ENCODE measurements around the gene KIF26B. TPM values are rescaled to one million over a fixed set of nuclear protein-coding genes. Genes with fewer than 3 reads are reported as not detected.
"Not testable (repeated sequence)": the region's sequence is repeated elsewhere in the genome, so short reads cannot be mapped to it uniquely, and the experiment has no call there.

The KIF26B gene
- total RNA-seq, 2 donors from 2014 or later = 0.31 to 0.36 TPM

DNA sequence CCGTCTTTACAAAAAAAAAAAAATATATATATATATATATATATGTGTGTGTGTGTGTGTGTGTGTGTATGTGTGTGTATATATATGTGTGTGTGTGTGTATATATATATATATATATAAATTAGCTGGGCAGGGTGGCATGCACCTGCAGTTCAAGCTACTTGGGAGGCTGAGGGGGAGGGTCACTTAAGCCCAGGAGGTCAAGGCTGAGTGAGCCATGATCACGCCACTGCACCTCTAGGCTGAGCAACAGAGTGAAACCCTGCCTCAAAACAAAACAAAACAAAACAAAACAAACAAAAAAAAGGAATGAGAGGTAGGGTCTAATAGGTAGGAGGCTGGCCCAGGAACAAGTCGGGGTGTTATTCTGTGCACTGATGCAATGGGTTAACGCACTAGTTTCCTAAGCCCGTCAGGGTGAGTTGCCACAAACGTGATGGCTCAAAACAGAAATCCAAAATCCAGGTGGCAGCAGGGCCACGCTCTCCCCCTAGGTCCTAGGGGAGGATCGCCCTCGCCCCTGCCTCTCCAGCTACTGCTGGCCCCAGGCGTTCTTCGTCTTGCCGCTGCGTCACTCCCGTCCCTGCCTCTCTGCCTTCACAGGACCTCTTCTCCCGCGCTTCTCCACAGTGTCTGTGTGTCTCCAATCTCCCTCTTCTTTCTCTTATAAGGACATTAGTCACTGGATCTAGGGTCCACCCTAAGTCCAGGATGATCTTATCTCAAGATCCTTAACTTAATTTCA, 24.3 kb upstream of the KIF26B start:
- intact Hi-C loops (cut with DNase I, micrococcal nuclease); DNase-seq; ATAC-seq: not testable (repeated sequence)

DNA sequence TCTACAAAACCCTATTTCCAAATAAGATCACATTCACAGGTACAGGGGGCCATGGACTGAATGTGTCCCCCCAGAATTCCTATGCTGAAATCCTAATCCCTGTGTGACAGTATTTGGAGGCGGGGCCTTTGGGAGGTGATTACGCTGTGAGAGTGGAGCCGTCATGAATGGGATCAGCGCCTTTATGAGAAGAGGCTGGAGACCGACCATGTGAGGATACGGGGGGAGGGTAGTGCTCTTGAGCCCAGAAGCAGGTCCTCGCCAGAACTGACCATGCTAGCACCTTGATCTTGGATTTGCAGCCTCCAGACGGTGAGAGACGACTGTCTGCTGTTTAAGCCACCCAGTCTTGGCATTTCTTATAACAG, 23.8 kb upstream of the KIF26B start:
- ATAC-seq (no peak), DNase-seq (no peak)
- intact Hi-C loops (cut with DNase I, micrococcal nuclease) = no loop called here

DNA sequence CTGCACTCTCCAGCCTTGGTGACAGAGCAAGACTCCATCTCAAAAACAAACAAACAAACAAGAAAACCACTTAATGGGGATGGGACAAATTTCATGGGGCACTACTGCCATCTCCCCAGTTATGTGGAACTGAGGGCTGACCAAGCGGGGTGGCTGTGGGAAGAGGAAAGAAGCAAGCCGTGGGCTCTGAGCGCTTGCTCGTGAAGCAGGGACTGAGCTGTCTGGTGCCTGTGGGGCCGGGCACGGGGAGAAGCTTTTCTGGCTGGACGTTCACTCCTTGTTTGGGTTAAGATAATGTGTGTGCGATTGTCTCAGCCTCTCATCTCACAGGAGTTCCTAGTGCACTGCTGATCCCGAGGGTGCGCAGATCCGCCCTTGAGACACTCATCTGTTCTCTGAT, 22.0 kb upstream of the KIF26B start:
- ATAC-seq = no peak
- intact Hi-C loops (cut with DNase I, micrococcal nuclease) = no loop called here
- no peak for DNase-seq

DNA sequence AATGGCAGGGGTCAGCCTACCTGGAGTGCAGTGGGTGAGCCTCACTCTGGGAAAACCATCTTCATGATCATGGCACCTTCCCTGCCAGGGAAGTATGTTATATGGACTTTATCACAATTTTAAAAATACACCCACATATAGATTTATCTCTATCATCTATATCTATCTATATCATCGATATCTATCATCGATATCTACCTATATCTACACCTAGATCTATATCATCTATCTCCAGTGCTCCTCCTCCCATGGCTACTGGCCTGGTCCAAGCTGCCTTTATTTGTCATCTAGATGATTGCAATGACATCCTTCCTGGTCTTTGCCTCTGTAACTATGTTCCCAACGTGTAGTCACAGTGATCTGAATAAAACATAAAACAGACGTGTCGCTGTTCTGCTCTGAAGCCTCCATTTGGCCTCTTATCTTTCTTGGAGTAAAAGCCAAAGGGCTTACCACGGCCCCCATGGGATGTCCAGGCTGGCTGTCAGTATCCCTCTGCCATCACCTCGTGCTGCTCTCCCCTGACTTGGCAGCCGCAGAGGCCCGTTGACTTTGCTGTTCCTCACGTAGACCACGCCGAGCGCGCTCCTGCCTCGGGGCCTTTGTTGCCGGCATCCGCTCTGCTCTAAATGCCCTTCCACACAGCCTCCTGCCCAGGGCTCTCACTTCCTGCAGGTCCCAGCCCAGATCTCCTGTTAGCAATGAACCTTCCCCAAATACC, 20.6 kb upstream of the KIF26B start:
- intact Hi-C loops (cut with DNase I, micrococcal nuclease) = no loop called here
- no peak for ATAC-seq
- no peak for DNase-seq

DNA sequence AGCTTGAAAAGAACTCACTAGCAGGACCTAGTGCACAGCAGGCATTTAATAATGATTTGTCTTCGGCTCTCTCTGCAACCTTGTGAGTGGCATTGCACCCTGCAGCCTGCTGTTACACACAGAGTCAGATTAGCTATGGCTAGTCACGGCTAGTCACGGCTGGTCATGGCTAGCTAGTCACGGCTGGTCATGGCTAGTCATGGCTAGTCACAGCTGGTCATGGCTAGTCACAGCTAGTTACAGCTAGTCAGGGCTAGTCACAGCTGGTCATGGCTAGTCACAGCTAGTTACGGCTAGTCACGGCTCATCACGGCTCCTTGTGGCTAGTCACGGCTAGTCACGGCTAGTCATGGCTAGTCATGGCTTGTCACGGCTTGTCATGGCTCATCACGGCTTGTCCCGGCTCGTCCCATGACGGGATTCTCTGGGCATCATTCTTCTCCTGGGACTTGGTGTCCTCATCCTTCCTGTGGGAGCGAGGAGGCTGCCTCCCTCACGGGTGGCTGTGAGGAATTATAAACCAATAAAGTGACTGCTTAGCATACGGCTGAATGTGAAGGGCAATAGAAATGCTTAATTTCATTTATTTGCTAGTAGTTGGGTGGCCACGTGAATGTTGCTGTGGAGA, 12.5 kb upstream of the KIF26B start:
- no peak for DNase-seq
- intact Hi-C loops (cut with DNase I, micrococcal nuclease) = no loop called here
- no peak for ATAC-seq

DNA sequence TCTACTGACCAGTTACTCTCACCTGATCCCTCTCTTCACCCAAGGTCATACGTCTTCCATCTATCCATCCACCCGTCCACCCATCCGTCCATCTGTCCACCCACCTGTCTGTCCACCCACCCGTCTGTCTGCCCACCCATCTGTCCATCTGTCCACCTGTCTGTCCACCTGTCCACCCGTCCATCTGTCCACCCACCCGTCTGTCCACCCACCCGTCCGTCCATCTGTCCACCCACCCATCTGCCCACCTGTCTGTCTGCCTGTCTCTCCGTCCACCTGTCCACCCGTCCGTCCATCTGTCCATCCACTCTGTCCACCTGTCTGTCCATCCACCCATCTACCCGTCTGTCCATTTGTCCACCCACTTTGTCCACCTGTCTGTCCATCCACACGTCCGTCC, 11.8 kb upstream of the KIF26B start:
- intact Hi-C loops (cut with DNase I, micrococcal nuclease) = no loop called here
- no peak for DNase-seq

DNA sequence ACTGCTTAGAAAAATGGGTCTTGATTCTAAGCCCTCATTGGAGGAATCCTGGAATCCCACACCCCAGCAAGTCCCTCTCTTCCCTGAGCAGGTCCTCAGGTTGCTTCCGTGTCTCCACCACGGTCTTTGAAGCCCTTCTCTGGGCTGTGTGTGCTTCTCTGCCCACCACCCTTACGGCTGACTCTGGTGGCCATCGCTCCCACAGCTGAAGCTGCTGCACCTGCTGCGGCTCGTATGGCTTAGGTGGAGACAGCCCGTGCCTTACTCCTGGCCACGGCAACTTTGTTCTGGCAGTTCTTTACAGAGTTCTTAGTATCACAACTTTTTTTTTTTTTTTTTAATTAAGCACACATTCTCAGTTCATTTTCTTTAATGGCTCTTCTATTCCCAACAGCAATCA, 10.9 kb upstream of the KIF26B start:
- intact Hi-C loops (cut with DNase I, micrococcal nuclease) = no loop called here
- DNase-seq (no peak), ATAC-seq (no peak)

More for the DNA sequence above, 11.8 kb upstream of the KIF26B start:
- no peak for ATAC-seq

DNA sequence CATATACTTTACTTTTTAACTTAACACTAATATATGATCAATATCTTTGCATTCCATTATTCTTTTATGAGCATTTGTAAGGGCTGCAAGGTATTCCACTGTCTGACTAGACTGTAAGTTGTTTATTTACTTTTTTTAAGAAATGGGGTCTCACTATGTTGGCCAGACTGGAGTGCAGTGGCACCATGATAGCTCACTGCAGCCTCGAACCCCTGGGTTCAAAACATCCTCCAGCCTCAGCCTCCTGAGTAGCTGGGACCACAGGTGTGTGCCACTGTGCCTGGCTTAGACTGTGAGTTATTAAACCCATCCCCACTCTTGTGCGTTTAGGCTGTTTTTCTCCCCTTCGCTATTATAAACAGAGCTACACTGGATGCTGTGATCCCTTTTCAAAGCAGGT, 6.7 kb upstream of the KIF26B start:
- DNase-seq = no peak
- ATAC-seq = no peak
- intact Hi-C loops (cut with DNase I, micrococcal nuclease) = loop anchor here in 1 of 2 donors (5.0 kb wide), 1 partner anchor 864 kb away; no protein-coding TSS in a partner anchor

DNA sequence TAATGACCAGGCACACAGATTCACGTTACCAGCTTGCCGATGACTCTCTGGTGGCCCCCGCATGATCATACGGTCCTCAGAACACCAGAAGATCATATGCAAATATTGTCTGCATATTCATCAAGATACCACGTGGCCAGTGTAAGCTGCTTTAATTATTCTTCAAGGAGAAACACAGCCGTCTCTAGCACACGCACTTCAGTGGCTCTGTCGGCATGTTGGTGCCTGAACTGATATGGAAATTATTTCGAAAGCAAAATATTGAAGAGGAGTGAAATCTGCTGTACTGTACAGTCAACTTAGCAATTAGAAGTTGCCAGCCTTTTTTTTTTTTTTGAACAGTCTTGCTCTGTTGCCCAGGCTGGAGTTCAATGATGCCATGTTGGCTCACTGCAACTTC, 5.9 kb upstream of the KIF26B start:
- no peak for ATAC-seq
- no peak for DNase-seq
- intact Hi-C loops (cut with DNase I, micrococcal nuclease) = loop anchor here in 1 of 2 donors (5.0 kb wide), 1 partner anchor 863 kb away; no protein-coding TSS in a partner anchor

DNA sequence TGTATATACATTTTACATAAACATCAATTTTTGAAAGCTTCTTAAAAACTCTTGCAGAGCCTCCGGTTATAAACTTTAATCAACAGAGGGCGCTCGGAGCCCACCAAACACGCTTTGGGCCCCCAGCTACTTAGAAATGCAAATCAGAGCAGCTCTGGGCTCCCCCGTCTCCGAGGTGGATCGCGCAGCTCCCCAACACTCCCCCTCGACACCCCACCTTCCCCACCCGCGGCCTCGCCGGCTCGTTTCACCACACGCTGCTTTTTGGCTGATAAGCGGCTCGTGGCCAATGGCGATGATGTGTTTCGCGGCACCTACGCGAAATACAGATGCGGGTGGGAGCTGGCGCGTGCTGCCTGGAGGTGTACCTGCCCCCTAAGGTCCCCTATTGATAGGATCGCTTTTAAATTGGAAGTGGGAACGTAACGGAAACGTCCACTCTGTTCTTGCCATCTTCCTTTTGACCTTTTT, 1.7 kb upstream of the KIF26B start:
- DNase-seq (peak in 1 of 2 donors; percentile 47), ATAC-seq (no peak)
- intact Hi-C loops (cut with DNase I, micrococcal nuclease) = loop anchor here (2.0 to 10.0 kb wide), 2 partner anchors 842 to 1340 kb away; no protein-coding TSS in a partner anchor

DNA sequence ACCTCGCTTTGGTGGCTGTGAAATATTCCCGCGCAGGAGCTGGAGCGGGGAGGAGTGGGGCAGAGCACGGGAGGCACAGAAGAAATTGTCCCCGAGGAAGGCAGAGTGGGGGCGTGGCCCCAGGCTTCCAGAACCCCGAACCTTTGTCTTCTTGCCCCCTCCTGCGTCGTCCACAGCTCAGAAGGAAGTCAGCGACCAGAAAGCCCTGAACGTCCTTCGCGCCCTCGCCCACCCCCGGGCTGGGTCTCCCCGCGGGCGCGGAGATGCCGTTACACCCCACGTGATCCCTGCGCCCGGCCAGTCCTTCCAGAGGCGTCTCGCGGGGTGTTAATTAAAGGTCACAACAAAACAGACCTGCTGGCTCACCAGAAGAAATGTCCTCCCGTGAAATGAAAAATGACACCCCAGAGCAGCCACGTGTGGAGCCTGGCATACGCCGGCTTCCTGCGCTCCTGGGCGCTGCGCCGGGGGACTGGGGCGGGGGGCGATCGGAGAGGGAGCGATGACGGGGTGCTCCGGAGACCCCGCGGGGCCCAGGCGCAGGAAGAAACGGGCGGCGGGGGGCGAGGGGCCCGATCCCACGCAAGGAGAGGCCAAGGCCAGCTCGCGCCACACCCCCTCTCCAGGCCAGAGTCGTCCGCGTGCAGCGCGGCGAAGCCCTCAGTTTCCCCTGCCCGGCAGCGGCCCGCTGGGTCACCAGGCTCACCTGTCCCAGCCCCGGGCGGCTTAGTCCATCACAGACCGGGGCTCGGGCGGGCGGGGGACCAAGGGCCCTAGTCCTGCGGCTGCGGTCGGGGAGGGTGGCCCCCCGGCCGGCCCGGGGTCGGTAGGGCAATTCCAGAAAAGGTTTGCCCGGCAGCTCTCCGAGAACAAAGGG, 995 bp upstream of the KIF26B start:
- ATAC-seq = no peak
- peak in 1 of 2 donors; percentile 9 for DNase-seq
- intact Hi-C loops (cut with DNase I, micrococcal nuclease) = loop anchor here (2.0 to 10.0 kb wide), 2 partner anchors 841 to 1339 kb away; no protein-coding TSS in a partner anchor

DNA sequence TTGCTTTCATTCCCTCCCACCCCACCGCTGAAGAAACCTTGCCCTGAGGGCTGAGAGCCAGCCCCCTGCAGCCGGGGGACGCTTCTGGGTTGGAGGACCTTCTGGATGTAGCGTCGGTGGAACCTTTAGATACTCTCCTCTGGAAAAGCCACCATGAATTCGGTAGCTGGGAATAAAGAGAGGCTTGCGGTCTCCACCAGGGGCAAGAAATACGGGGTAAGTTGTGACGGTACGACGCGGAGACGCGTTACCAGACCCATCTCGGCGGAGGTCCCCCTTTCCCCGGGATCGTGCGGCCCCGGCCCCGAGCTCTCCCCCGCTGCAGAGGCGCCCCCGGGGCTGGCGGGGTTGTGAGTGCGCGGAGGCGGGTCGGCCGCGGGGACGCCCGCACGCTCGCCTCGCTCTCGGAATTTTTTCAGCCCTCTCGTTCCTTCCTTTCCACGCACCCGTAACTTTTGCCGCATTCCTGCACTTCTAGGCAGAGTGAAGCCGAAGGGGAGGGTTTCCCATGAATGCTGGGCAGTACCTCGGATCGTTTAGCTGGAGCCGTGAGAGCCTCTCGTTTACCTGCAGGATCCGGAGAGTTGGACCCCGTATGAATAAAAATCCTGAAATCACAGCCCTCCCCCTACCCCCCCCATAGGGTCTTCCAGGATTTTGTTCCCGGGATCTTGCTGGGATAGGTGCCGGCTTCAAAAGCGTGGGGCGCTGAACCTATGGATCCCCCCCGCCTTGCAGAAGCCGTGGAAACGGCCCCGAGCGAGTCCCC, 671 bp downstream of the KIF26B start:
- DNase-seq (peak in 1 of 2 donors; percentile 8), ATAC-seq (no peak)
- intact Hi-C loops (cut with DNase I, micrococcal nuclease) = loop anchor here (5.0 to 10.0 kb wide), 2 partner anchors 839 to 852 kb away; no protein-coding TSS in a partner anchor

DNA sequence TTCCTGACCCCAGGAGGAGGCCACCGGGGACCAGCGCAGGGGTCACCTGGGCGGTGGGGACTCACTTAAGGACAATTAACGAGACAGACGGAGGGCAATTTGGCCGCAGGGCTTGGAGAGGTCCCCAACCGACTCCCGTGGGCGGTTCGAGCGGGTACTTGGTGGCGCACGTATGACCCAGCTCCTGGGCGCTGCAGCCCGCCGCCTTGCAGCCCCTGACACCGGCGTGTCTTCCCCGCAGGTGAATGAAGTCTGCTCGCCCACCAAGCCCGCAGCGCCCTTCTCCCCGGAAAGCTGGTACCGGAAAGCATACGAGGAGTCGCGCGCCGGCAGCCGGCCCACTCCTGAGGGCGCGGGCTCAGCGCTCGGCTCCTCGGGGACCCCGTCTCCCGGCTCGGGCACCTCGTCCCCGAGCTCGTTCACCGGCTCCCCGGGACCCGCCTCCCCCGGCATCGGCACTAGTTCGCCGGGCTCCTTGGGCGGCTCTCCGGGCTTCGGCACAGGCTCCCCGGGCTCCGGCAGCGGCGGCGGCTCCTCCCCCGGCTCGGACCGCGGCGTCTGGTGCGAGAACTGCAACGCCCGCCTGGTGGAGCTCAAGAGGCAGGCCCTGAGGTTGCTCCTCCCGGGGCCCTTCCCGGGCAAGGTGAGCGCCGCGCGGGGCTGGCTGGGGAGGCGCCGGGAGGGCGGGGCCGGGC, 1.4 kb downstream of the KIF26B start:
- intact Hi-C loops (cut with DNase I, micrococcal nuclease) = loop anchor here (5.0 to 10.0 kb wide), 2 partner anchors 839 to 851 kb away; no protein-coding TSS in a partner anchor
- peak; percentile 98 for ATAC-seq
- DNase-seq = peak; percentile 77 to 86

DNA sequence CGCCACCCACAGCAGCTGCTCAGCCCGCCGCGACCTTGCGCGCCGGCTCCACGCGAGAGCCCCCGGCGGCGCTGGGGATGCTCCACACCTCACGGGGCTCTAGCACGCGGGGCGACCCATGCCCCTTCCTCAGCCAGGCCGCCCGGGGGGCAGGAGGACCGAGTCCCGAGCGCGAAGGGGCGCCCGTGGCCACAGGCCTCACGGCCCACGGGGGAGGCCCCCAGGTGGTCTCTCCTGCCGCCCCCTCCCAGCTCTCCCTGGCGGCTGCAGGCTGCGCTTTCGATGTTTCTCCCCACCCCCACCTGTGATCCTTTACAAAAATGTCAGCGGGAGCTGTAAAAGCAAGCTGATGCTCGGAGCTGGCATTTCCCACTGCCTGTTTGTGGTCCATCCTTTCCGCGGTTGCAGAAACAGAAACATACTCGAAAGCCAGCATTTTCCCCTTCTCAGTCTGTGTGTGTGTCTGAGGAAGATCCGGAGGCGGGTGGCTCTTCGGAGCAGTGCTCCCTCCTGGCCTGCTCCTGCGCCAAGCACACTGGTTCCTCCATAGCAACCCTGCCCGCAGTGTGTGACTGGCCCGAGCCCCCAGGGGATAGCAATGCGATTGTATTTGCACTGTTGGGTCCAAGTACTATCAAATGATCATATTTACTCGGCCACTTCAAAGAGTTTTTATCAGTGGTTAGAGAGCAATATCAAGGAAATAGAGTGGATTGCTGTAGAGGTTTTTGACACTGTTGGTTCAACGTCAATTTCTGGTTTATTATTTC, 2.1 kb downstream of the KIF26B start:
- intact Hi-C loops (cut with DNase I, micrococcal nuclease) = loop anchor here (5.0 to 10.0 kb wide), 2 partner anchors 838 to 850 kb away; no protein-coding TSS in a partner anchor
- ATAC-seq = peak; percentile 15
- peak in 1 of 2 donors; percentile 13 for DNase-seq

DNA sequence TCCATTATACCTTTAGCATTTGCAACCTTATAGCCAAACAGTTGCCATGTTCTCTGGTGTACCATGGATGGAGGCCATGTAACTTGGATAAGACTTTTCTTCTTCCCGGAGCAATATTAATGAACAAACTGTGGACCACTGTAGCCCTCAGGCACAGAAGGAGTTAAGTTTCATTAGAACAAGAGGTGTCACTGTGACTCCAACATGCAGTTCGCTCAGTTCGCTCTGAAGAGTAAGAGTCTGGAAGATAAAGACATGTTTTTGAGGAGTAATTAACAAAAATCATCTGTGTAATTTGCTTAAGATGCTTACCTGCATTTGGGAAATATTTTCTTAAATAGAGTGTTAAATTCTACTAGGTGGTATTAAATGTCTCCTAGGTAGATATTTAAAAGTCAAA, 4.1 kb downstream of the KIF26B start:
- no peak for DNase-seq
- intact Hi-C loops (cut with DNase I, micrococcal nuclease) = loop anchor here (5.0 to 10.0 kb wide), 2 partner anchors 836 to 848 kb away; no protein-coding TSS in a partner anchor
- no peak for ATAC-seq

DNA sequence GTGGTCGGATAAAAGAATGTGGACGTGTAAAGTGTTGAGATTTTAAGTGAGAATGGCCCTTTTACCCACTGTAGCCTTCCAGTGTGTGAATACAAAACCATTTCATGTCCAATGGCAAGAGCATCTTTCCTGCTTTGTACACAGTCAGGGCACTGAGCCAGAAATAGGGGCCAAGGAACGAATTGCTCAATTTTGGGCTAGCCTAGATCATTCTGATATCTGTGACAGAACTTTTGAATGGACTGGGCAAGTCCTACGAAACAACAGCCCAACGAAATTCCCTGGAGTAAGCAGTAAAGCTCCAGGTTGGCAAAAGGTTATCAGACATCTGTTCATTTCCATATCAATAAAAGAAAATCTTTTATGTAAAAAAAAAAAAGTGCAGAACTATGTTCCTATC, 5.5 kb downstream of the KIF26B start:
- no peak for ATAC-seq
- intact Hi-C loops (cut with DNase I, micrococcal nuclease) = no loop called here
- no peak for DNase-seq

All from left colon (tissue), 2 donors.